ENCODE measurements around the gene AICDA.
"Not testable (repeated sequence)": the region's sequence is repeated elsewhere in the genome, so short reads cannot be mapped to it uniquely, and the experiment has no call there.

Gene AICDA

DNA sequence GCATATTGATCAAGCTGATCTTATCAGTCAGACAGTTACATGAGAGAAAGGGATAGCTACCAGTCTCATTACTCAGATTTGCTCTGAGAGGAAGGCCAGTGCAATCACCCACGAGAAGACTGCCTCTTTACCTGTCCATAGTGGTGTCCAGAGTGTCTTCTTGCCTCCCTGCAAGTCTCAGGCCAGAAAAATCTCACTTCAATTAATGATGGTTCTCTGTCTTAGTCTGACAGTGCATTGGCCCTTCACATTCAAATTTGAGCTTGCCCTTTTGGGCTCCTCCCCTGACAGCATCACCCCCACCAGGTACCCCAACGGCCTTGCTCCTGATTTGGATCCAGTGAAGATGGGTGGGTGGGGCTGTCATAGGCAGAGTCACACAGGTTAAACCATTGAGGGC, at the start of gene AICDA:
AICDA (minus strand) TSS at position 231 of the 400 bp plus-strand sequence; CDS start at position 139, 92 bp downstream.
- no peak for DNase-seq

DNA sequence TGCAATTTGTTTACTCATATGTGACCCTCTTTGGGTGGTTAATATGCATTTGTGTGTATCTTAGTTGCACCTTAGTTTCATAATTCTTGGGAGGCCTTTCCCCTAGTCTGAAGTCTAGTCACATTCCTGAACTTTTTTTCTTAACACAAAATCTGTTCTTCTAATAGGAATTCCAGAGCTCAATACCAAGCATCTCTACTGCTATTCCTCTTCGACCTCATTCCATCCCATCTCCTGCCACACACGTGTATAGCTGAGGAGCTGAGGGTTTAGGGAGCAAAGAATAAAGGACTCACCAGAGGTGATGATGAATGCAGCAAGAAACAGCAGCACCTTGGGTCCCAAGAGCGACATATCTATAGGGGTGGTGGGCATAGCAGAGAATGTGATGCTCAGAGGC, 49.1 kb upstream of the AICDA start:
- DNase-seq: no peak

DNA sequence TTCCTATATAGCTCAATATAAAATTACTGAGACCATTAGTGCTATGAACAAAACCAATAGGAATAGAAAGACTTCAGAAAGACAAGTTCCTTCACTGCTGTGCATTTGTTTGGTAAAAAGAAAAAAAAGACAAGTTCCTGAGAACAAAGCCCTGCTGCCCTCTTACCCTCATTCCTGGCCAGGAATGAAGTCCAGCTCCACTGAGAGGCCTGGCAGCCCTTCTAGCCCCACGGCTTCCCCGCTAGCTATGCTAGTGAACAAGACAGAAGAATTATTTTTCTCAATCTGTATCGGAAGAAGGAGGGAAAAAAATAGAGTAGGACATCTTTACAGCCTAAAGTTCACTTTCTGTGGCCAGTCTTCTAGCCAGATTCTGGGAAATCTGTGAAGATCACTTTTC, 48.4 kb upstream of the AICDA start:
- DNase-seq: no peak

DNA sequence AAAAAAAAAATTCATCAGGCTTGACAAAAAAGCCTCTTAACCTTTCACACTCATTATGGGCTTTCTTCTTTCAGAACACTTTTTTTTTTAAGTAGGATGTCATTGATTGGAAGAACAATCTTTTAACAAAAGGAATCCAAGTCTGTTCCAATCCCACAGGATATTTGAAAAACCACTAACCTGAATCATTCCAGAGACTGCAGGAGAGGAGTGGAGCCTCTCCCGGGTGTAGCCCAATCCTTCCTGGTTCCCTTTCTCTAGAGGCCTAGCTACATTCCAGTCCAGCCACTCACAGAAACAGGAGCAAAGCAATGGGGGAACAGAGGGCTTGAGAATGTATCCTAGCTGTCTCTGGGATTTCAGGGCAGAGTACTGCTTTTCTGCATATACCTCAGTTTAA, 45.7 kb upstream of the AICDA start:
- no peak for DNase-seq

DNA sequence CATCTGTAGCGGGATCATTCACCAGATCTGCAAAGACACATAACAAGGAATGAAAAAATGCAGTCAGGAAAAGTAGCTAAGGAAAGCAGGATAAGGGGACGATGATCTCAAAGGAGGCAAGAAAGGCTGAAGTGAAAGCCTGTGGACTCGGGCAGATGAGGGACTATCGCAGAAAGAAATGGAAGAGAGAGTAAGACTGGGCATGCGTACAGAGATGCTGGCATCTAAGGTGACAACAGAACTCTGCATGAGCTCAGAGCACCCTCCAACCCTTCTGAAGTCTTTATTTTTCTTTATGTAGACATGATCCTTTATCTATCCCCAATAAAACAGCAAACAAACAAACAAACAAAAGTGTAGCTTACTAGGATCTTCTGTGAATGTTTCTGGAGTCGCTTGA, 42.8 kb upstream of the AICDA start:
- no peak for DNase-seq

DNA sequence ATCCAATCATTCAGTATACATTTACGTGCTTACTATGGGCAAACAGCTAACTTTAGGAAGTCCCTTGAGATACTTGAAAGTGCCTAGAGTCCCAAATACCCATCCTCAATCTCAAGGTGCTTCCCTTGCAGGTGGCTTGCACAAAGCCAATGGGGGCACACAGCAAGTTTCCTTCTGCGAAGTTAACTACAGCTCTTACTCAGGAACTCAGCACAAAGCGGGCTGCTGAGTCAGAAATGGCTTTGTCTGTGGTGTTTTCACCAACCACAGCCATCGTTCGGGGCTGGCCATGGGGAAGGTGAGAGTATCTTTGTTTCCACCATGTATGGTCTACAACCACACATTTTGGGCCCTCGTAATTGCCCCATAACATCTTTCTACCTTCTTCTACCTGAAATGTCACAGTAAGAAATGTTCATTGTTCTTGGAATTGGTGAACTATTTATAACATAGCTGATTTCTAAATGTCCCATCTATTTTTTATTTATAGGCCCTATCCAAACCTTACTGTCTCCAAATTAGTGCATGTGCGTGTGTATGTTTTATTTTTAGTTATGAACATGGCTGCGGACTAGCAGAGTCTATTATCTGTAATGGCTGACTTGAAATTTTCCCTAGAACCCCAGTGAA, 36.0 kb upstream of the AICDA start:
- DNase-seq: peak in 1 of 2 donors; percentile 16

DNA sequence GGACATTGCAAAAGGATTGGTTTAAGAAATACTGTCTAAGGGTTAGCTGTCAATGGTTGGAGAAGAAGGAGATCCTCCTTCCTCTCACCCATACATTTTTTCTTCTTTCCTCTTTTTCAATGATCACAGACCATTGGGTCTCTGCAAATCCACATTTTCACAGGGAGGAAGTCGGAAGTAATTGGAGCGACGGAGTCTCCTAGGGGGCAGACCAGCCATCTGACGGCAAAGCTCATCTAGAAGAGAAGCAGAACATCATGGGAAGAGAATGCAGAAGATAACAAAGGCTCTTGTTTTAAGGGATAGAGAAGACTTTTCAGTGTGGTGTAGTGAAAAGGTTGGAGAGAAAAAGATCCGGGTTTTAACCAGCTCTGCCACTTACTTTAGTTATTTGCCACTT, 35.3 kb upstream of the AICDA start:
- no peak for DNase-seq

DNA sequence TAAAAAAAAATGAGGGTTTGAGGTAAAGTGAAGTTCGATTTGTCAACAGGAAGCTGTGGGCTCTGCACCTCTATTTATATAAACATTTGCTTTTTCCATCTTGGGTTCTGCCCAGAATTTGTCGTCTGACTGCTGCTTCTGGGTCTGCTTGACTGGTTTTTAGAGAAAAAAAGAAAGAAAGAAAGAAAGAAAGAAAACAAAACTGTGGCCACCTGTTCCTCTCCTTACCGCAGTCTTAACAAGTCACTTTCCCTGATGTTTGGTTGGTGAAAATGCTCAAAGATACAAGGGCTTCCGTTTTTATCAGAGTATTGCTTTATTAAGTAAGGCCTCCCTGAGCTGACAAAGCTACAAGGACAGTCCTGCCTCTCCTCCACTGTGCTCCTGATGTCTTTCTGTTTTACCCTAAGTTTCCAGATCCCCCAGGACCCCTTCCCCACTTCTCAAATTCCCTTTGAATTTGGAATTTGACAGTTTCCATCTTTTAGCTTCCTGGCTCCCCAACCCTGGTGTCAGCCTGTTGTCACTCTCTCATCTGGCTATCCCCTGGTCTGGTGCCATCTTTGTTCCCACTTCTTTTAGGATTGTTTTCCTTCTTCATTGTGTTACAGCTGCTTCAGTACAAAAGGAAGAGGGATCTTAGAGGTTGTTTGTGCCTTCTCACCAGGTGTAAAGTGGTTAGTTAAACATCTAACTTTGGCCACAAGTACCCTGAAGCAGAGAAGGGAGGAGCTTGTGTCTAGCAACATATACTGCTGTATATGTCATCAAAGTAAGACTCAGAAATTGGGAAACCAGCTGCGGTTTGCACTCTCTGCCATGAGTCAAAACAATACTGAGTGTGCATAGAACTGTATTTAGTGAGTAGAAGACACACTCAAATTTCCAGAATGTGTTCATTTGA, 31.9 kb upstream of the AICDA start:
- DNase-seq: peak; percentile 27 to 67

DNA sequence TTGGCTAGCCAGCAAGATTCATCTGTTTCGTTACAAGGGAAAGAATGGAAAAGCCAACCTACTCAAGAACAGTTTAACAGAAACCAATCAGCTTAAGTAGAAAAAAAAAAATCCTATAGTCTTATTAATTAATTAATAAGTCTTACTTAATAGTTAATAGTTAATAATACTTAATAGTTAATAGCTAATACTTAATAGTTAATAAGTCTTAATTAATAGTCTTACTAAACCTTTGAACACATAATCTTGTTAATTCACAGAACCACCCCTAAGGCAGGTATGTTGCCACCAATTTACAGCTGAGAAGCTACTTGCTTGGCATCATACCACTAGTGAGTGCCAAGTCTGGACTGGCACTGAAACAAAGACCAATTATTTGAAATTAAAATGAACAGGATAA, 30.1 kb upstream of the AICDA start:
- DNase-seq: no peak

DNA sequence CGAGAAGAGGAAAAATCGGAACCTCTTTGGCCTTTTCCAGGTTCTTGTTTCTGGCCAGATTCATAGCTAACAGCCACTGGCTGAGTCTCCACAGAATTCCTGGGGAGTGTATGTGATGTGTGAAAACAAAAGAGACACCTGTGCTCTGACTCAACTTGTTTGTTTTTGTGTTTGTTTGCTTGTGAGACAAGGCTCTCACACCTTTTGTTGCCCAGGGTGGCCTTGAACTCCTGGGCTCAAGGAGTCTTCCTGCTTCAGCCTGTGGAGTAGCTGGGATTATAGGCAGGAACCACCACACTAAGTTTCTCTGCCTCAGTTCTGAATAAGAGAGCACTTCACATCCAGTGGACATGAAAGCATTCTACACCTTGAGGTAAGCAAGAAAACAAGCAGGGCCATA, 27.3 kb upstream of the AICDA start:
- no peak for DNase-seq

DNA sequence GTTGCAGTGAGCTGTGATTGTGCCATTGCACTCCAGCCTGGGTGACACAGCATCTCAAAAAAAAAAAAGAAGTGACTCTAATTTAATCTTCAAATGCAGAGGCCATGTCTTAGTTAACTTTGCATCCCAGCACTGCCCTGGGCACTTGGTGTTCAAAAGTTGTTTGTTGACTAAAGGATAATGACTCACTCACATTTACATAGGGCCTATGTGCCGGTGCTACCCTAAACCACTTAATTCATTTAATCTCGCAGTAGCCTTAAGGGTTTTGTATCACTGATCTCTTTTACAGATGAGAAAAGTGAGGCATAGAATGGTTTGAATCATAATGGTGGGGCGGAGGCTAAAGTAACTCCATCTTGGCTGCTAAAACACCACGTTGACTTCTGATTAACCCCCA, 26.3 kb upstream of the AICDA start:
- no peak for DNase-seq

DNA sequence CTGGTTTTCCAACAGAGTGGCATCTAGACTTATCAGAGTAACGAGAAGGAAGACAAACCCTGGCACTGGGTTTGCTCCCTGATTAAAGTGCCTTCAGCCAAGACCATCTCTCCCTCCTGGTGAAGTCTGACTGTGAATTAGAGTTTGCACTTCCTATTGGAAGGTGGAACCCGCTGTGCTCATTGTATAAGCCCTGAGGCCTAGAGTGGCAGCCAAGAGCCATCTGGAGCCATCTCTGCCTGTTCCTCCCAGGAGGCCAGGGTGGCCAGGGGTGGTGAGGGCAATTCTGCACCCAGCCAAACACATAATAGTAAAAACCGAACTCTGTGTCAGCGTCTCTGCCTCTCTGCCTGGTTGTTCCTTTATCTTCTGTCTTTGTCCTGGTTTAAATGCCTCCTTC, 25.0 kb upstream of the AICDA start:
- no peak for DNase-seq

DNA sequence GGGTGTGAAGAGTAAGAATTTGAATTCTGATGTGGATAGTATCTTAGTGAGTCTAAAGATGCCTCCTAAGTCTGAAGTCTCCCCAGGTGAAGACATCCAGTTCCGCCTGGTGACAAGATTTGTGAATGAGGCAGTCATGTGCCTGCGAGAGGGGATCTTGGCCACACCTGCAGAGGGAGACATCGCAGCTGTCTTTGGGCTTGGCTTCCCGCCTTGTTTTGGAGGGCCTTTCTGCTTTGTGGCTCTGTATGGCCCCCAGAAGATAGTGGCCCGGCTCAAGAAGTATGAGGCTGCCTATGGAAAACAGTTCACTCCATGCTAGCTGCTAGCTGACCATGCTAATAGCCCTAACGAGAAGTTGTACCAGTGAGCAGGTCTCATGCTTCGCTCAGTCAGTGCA, 24.6 kb upstream of the AICDA start:
- DNase-seq: no peak

DNA sequence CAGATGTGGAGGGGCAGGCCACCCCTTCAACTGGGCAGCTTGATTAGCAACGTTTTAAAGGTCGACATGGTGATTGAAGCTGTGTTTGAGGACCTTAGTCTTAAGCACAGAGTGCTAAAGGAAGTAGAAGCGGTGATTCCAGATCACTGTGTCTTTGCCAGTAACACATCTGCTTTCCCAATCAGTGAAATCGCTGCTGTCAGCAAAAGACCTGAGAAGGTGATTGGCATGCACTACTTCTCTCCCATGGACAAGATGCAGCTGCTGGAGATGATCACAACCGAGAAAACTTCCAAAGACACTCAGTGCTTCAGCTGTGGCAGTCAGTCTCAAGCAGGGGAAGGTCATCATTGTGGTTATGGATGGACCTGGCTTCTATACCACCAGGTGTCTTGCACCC, 23.9 kb upstream of the AICDA start:
- DNase-seq: no peak

DNA sequence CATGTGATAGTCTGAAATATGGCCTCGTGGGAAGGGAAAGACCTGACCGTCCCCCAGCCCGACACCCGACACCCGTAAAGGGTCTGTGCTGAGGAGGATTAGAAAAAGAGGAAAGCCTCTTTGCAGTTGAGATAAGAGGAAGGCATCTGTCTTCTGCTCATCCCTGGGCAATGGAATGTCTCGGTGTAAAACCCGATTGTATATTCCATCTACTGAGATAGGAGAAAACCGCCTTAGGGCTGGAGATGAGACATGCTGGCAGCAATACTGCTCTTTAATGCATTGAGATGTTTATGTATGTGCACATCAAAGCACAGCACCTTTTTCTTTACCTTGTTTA, 23.3 kb upstream of the AICDA start:
- DNase-seq: not testable (repeated sequence)

DNA sequence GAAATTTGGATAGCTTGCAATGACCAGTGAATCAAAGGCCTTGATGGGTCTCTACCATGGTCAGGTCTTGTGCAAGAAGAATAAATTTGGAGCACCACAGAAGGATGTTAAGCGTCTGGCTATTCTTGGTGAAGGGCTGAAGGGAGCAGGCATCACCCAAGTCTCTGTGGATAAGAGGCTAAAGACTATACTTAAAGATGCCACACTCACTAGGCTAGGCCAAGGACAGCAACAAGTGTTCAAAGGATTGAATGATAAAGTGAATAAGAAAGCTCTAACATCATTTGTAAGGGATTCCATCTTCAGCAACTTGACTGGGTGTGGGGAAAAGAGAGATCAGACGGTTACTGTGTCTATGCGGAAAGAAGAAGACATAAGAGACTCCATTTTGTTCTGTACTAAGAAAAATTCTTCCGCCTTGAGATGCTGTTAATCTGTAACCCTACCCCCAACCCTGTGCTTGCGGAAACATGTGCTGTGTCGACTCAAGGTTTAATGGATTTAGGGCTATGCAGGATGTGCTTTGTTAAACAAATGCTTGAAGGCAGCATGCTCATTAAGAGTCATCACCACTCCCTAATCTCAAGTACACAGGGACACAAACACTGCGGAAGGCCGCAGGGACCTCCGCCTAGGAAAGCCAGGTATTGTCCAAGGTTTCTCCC, 22.8 kb upstream of the AICDA start:
- not testable (repeated sequence) for DNase-seq

DNA sequence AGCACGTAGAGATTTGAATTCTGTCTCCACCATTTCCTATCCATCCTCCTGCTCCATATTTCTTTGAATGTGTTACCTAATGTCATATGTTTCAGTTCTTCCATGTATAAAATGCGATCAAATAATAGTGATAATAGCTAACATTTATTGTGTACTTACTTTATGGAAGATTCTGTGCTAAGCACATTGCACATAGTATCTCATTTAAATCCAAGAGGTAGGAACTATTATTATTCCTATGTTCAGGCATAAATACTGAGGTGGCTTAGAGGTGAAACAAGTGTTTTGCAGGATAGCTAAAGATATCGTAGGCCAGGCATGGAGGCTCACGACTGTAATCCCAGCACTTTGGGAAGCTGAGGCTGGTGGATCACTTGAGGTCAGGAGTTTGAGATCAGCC, 17.5 kb upstream of the AICDA start:
- DNase-seq: no peak

DNA sequence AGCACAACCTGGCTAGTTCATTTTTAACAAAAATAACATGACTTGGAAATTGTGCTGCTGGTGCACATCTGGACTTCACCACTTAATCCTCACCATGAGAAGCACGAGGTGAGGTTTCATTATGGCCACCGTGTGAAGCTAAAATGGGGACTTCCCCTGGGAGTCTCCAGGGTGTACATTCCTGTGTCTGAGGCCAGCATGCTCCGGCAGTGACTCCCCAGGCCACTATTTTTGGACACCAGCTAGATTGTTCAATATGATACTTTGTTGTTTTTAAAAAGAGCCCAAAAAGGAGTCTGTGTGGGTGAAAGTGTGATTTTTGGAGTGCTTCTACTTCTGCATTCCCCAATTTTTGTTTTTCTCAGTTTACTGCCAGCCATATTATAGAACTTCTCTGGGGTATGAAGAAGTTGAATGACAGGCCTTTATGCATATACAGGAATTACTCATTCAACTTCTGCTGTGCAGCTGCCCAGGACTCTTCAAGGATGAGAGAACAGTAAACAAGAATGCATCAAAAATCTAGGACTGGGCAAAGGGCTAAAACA, 16.9 kb upstream of the AICDA start:
- DNase-seq: no peak

DNA sequence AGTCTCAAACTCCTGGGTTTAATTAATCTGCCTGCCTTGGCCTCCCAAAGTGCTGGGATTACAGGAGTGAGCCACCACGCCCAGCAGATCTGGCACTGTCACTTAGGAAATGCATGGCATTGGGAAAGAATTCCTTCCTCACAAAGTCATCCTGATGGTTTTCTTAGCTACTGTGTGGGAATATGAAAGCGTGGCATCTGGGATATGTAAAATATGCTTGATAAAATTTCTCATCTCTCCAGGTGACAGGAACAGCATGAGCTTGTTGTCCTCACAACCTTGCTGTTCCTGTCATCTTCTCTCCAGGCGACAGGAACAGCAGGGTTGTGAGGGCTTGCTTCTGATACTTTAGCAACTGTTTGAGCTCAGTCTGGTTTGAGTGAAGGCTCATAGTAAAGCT, 16.1 kb upstream of the AICDA start:
- no peak for DNase-seq

DNA sequence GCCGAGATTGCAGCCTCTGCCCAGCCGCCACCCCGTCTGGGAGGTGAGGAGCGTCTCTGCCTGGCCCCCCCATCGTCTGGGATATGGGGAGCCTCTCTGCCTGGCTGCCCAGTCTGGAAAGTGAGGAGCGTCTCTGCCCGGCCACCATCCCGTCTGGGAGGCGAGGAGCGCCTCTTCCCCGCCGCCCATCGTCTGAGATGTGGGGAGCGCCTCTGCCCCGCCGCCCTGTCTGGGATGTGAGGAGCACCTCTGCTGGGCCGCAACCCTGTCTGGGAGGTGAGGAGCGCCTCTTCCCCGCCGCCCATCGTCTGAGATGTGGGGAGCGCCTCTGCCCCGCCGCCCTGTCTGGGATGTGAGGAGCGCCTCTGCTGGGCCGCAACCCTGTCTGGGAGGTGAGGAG, 12.1 kb upstream of the AICDA start:
- not testable (repeated sequence) for DNase-seq

DNA sequence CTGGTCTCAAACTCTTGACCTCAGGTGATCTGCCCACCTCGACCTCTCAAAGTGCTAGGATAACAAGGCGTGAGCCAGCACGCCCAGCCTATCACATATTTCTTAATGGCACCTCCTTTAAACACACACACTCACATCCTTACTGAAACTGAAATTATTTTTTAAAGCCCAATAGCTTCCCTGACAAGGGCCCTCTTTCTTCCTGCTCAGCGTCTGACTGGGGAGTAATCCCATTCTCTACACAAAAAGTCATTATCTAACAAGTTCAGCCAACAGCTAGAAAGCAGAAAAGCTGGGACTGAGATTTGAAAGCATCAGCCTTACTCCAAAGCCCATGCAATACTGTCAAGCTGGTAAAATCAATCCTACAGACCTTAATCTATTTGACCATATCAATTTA, 10.0 kb upstream of the AICDA start:
- DNase-seq: no peak

DNA sequence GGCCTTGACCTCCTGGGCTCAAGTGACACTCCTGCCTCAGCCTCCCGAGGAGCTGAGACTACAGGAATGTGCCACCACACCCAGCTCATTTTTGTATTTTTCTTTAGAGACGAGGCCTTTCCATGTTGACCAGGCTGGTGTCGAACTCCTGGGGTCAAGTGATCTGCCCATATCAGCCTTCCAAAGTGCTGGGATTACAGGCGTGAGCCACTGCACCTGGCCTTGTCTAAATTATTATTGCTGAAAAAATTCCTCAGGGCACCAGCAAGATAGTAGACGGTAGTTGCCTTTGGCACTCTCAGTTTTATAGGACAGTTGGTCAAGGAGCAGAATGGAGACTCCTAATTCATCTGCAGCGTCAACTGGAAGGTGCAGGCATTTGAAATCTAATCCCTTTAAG, 2.5 kb upstream of the AICDA start:
- no peak for DNase-seq

DNA sequence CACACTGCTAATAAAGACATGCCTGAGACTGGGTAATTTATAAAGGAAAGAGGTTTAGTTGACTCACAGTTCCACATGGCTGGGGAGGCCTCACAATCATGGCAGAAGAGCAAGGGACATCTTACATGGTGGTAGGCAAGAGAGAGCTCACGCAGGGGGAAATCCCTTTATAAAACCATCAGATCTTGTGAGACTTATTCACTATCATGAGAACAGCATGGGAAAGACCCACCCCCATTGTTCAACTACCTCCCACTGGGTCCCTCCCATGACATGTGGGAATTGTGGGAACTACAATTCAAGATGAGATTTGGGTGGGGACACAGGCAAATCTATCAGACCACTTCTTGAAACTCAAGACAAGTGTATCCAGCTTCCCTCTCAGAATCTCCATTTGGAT, 1.2 kb upstream of the AICDA start:
- not testable (repeated sequence) for DNase-seq

DNA sequence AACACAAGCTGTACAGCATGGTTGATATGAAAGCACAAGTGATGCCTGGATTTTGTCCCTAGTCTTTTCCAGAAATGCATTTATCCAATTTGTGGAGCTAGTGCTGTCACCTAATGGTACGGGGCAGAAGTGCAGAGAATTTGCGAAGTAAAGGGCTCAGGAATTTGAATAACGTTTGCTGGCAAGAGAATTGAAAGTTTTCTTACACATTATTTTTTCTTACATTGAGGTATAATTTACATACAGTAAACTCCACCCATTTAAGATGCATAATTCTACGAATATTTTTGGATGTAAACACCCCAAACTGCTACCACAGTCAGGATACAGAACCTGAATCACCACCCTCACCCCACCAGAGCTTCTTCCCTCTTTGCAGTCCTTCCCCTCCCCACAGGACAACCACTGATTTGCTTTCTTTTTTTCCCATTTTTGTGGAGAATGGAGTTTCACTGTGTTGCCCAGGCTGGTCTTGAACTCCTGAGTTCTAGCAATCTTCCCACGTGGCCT, 3.5 kb downstream of the AICDA start:
- DNase-seq: peak in 1 of 2 donors; percentile 30
